GM12878 (cell line): ENCODE measurements around the gene DMRTA2. TPM values are rescaled to one million over a fixed set of nuclear protein-coding genes. Genes with fewer than 3 reads are reported as not detected.

Experiments
- ATAC-seq: fragments of 200-7000 bp; cut with Tn5 transposase; 3 replicates; pipeline ENCODE4 v1.9.1; 2020; ENCODE audit warnings: mild to moderate bottlenecking, moderate library complexity
- BruUV-seq: library from RNA; stranded (reverse); fragments of 400-500 nt; replicated peaks from 2 replicates; lab custom pipeline; 2021; lab: Mats Ljungman, UMichigan
- CTCF ChIA-PET: fragments of 300-600 bp; sonication (Branson Sonifier 250); formaldehyde crosslinking; extraction: SDS; loops from one replicate; lab custom pipeline; 2021; ENCODE audit warnings: inconsistent platforms; lab: Yijun Ruan, JAX
- POLR2A ChIA-PET: fragments of 350-600 bp; formaldehyde crosslinking; extraction: SDS; loops from one replicate; lab custom pipeline; 2021; ENCODE audit warnings: inconsistent platforms; lab: Charles Lee
- RAD21 ChIA-PET: fragments of 300-600 bp; sonication (Branson Sonifier 250); formaldehyde crosslinking; loops from one replicate; lab custom pipeline; 2023; ENCODE audit warnings: antibody characterized with exemption; ENCODE audit not compliant: unreplicated experiment; lab: Charles Lee
- SMC1A ChIA-PET: fragments of 300-600 bp; sonication (Branson Sonifier 250); formaldehyde crosslinking; loops from one replicate; lab custom pipeline; 2023; ENCODE audit not compliant: unreplicated experiment, uncharacterized antibody; lab: Charles Lee
- DNase-seq: peaks from one replicate; pipeline ENCODE4 v3.0.0-alpha.2; 2011; ENCODE audit warnings: low read depth, low spot score
- FAIRE-seq: peaks from 3 replicates; lab custom pipeline; 2011; peaks lifted over from hg19 to GRCh38; lab: Jason Lieb, UNC
- H2AFZ ChIP-seq: 2 replicates; pipeline ENCODE4 v1.6.0; 2011; ENCODE audit warnings: low read depth, low read length, control low read depth; ENCODE audit not compliant: control insufficient read depth
- H3K27ac ChIP-seq: 2 replicates; pipeline ENCODE4 v1.5.1; 2011; ENCODE audit warnings: control low read depth; ENCODE audit not compliant: control insufficient read depth, insufficient read depth
- H3K27me3 ChIP-seq, 2 experiments: replicated peaks in 1 of 2; 2 replicates each; pipeline versions ENCODE4 v1.6.0 to v1.6.1; 2011; ENCODE audit warnings: low read length in 1 of 2; ENCODE audit not compliant: control insufficient read depth in 2 of 2, insufficient read depth in 2 of 2
- H3K36me3 ChIP-seq, 2 experiments: 2 replicates each; pipeline ENCODE4 v1.5.1; 2011; ENCODE audit warnings: low read length in 1 of 2; ENCODE audit not compliant: control insufficient read depth in 2 of 2, insufficient read depth in 2 of 2
- H3K4me1 ChIP-seq: 2 replicates; pipeline ENCODE4 v1.6.1; 2011; ENCODE audit warnings: mild to moderate bottlenecking, low read length, moderate library complexity, mixed read lengths; ENCODE audit not compliant: control insufficient read depth, insufficient read depth
- H3K4me2 ChIP-seq: 2 replicates; pipeline ENCODE4 v1.6.0; 2011; ENCODE audit warnings: control low read depth; ENCODE audit not compliant: control insufficient read depth, insufficient read depth
- H3K4me3 ChIP-seq: fragments of 200-600 bp; sonication (generic); 2 replicates; pipeline ENCODE4 v1.5.1; 2016
- H3K79me2 ChIP-seq: 2 replicates; pipeline ENCODE4 v1.6.0; 2011; ENCODE audit warnings: low read length; ENCODE audit not compliant: control insufficient read depth, insufficient read depth
- H3K9ac ChIP-seq: 2 replicates; pipeline ENCODE4 v1.8.0; 2011; ENCODE audit warnings: low read length, control low read depth, mixed read lengths; ENCODE audit not compliant: control insufficient read depth, insufficient read depth
- H3K9me3 ChIP-seq: replicated peaks from 3 replicates; pipeline ENCODE4 v1.5.1; 2011; ENCODE audit warnings: mild to moderate bottlenecking, low read length; ENCODE audit not compliant: control insufficient read depth, insufficient read depth
- H4K20me1 ChIP-seq: 2 replicates; pipeline ENCODE4 v1.6.0; 2011; ENCODE audit not compliant: control insufficient read depth, insufficient read depth
- BCL3 ChIP-seq: IDR thresholded peaks from 2 replicates; pipeline ENCODE4 v1.6.1; 2011; ENCODE audit warnings: borderline replicate concordance, low read depth, mild to moderate bottlenecking, moderate library complexity, low read length; ENCODE audit not compliant: insufficient read depth, poor library complexity, severe bottlenecking
- CHD2 ChIP-seq: IDR thresholded peaks from 2 replicates; pipeline ENCODE4 v1.6.1; 2011; ENCODE audit warnings: low read depth, low read length, improper control_type of control experiment, borderline replicate concordance
- CREM ChIP-seq: IDR thresholded peaks from 2 replicates; pipeline ENCODE4 v1.6.1; 2014; ENCODE audit warnings: antibody characterized with exemption, low read depth
- EGR1 ChIP-seq, 2 experiments: IDR thresholded peaks; 1 replicate in 1 of 2; 2 replicates in 1 of 2; pipeline ENCODE4 v1.6.1; 2011 to 2012; ENCODE audit warnings: low read depth in 2 of 2, low read length in 2 of 2, borderline replicate concordance in 1 of 2, mild to moderate bottlenecking in 1 of 2, moderate library complexity in 1 of 2
- HSF1 ChIP-seq: fragments of 150-350 bp; IDR thresholded peaks from 2 replicates; pipeline ENCODE4 v1.6.1; 2014; ENCODE audit warnings: mild to moderate bottlenecking, low read depth, low read length
- IKZF2 ChIP-seq, 2 experiments: fragments of 450-650 bp; IDR thresholded peaks; 2 replicates each; pipeline ENCODE4 v1.6.1; 2017; ENCODE audit warnings: mild to moderate bottlenecking in 2 of 2, moderate library complexity in 2 of 2
- MEF2A ChIP-seq: IDR thresholded peaks from 2 replicates; pipeline ENCODE4 v1.6.1; 2011; ENCODE audit warnings: low read depth, mild to moderate bottlenecking, low read length, moderate library complexity; ENCODE audit not compliant: insufficient read depth
- PAX8 ChIP-seq: fragments of 450-650 bp; IDR thresholded peaks from 2 replicates; pipeline ENCODE4 v1.6.1; 2017; ENCODE audit warnings: mild to moderate bottlenecking, moderate library complexity
- ZBTB4 ChIP-seq: fragments of 450-650 bp; formaldehyde crosslinking; IDR thresholded peaks from 2 replicates; pipeline ENCODE4 v1.4.0; 2022; ENCODE audit warnings: mild to moderate bottlenecking, moderate library complexity
- WGBS: methylation state at CpG from one replicate; pipeline ENCODE4 v1.1.6; 2016; ENCODE audit warnings: low lambda C conversion rate; ENCODE audit not compliant: insufficient replicate concordance, insufficient coverage; ENCODE audit errors: missing lambda C conversion rate; 5-methylcytosine and 5-hydroxymethylcytosine counted together
- in situ Hi-C: fragments of 300-500 bp; cut with MboI; formaldehyde crosslinking; loops from 9 replicates; pipeline ENCODE4 v1.14.3; 2018; ENCODE audit warnings: mixed read lengths
- intact Hi-C: fragments of 100-400 bp; cut with micrococcal nuclease; formaldehyde crosslinking; loops from one replicate; pipeline ENCODE4 v1.14.2; 2022; ENCODE audit not compliant: unreplicated experiment
- polyA plus RNA-seq, 11 experiments: library from polyadenylated mRNA; depleted of rRNA in 4 of 11; unstranded in 6 of 11; stranded (reverse) in 5 of 11; fragments of >200 nt; fragmentation: Nextera tagmentation in 4 of 11; fragmentation: Illumina TruSeq in 1 of 11; extraction: Ambion mirVana in 4 of 11; extraction: Trizol in 1 of 11; gene quantifications; 1 replicate in 1 of 11; 2 replicates in 10 of 11; pipeline versions ENCODE4 v1.2.1 to v1.2.3, GENCODE V29; 2011 to 2016; ENCODE audit warnings: inconsistent platforms in 2 of 11, missing spikeins in 2 of 11, low read depth in 1 of 11
- total RNA-seq, 4 experiments: library from RNA; depleted of rRNA in 3 of 4; stranded (reverse); fragments of >200 nt in 3 of 4; fragmentation: Illumina TruSeq in 1 of 4; extraction: Trizol in 1 of 4; gene quantifications; 2 replicates each; pipeline versions ENCODE4 v1.2.1 to v1.2.3, GENCODE V29; 2013 to 2021
- TF ChIP-seq, protein P1 (sequence below): fragments of 450-650 bp; IDR thresholded peaks from 2 replicates; pipeline ENCODE4 v1.6.1; 2017; ENCODE audit warnings: mild to moderate bottlenecking, low read depth, inconsistent platforms; ENCODE audit not compliant: poor library complexity, severe bottlenecking
- TF ChIP-seq, protein P2 (sequence below): IDR thresholded peaks from 2 replicates; pipeline ENCODE4 v1.6.1; 2012; ENCODE audit warnings: low read depth, low read length, improper control_type of control experiment

The DMRTA2 gene
- total and polyA plus RNA-seq, 10 of the 15 experiments (the other 5 are each of a cell fraction or from before 2014, with no cell fraction given), result not detected

- TF ChIP-seq, protein P1, sequence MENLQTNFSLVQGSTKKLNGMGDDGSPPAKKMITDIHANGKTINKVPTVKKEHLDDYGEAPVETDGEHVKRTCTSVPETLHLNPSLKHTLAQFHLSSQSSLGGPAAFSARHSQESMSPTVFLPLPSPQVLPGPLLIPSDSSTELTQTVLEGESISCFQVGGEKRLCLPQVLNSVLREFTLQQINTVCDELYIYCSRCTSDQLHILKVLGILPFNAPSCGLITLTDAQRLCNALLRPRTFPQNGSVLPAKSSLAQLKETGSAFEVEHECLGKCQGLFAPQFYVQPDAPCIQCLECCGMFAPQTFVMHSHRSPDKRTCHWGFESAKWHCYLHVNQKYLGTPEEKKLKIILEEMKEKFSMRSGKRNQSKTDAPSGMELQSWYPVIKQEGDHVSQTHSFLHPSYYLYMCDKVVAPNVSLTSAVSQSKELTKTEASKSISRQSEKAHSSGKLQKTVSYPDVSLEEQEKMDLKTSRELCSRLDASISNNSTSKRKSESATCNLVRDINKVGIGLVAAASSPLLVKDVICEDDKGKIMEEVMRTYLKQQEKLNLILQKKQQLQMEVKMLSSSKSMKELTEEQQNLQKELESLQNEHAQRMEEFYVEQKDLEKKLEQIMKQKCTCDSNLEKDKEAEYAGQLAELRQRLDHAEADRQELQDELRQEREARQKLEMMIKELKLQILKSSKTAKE, result no peak
- no peak for TF ChIP-seq IKZF2 (IDR thresholded peaks at IDR 0.05)
- TF ChIP-seq ZBTB4 (CRISPR knock-in tag), result no peak
These were observed 48.7 kb upstream of the DMRTA2 start (continued) for GRCh38 chr1:50471967-50472366.

DNA sequence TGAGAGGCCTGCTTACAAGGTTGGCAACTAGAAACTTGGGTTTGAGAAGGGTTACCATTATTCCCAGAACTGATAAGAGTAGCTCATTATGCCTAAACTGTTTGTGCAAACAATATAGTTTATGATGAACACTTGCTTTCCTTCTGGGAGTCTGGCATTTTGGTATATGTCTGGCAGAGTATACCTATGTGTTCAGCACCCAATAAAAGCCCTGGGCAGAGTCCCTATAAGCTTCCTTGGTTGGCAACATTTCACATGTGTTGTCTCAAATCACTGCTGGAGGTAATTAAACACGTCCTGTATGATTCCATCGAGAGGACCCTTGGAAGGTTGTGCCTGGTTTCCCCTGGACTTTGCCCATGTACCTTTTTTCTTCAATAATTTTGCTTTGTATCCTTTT, 39.7 kb upstream of the DMRTA2 start:
- Histone ChIP-seq H3K27me3 (no peaks in the 10 kb centered on the region), H3K9ac (no peak overlapping the region), H2AFZ (no peak overlapping the region), H3K4me2 (no peak overlapping the region), H4K20me1 (no peaks in the 10 kb centered on the region), H3K36me3 (no peaks in the 10 kb centered on the region), H3K9me3 (no peaks in the 10 kb centered on the region), H3K4me1 (no peaks in the 10 kb centered on the region), H3K79me2 (no peaks in the 10 kb centered on the region), H3K4me3 (no peak overlapping the region), H3K27ac (no peak overlapping the region)
- FAIRE-seq, result no peak
- BruUV-seq, result no TSS peak
- in situ Hi-C loops, result no loop called here
- intact Hi-C loops, result no loop called here
- DNase-seq, result no peak
- CTCF ChIA-PET, result no interaction called here
- 96% methylated on average over 2 of the region's 2 CpGs for WGBS
- POLR2A ChIA-PET, result interaction anchor here (0.5 kb wide), 1 partner anchor 947 kb away, joined by 4 read pairs; no protein-coding TSS in a partner anchor
- SMC1A ChIA-PET, result no interaction called here
- RAD21 ChIA-PET, result no interaction called here
- TF ChIP-seq BCL3 (no peak), HSF1 (no peak), PAX8 (no peak), CREM (no peak), EGR1 (IDR thresholded peaks at IDR 0.05; ENCODE audit: borderline replicate concordance in 1 of 2, low read depth in 2 of 2, low read length in 2 of 2) (no peak), CHD2 (no peak), MEF2A (no peak)
- TF ChIP-seq, protein P2, sequence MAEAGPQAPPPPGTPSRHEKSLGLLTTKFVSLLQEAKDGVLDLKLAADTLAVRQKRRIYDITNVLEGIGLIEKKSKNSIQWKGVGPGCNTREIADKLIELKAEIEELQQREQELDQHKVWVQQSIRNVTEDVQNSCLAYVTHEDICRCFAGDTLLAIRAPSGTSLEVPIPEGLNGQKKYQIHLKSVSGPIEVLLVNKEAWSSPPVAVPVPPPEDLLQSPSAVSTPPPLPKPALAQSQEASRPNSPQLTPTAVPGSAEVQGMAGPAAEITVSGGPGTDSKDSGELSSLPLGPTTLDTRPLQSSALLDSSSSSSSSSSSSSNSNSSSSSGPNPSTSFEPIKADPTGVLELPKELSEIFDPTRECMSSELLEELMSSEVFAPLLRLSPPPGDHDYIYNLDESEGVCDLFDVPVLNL, result no peak
- no peak for ATAC-seq
